Anterior cingulate cortex (tissue), 58 donors: ENCODE results near the gene ZBTB2.

Source experiments
- DNase-seq, 58 donors: peaks; one replicate each; lab custom pipeline; 2025; lab: John Stamatoyannopoulos, UW

ZBTB2 gene

GRCh38 chr6:151391471-151392413, at the start of gene ZBTB2:
Gene ZBTB2 (minus strand): TSS chr6:151391559. CDS start chr6:151373637, 17,922 bp downstream.
- peak in 53 of 58 donors; percentile 26 to 79 (median 56) for DNase-seq

- DNase-seq: peak in 1 of 58 donors; percentile 13
Measured at GRCh38 chr6:151440930-151441329, 49.6 kb upstream of the ZBTB2 start.

- no peak for DNase-seq
Measured at GRCh38 chr6:151440498-151440897, 49.1 kb upstream of the ZBTB2 start.

GRCh38 chr6:151437401-151437800, 46.0 kb upstream of the ZBTB2 start:
- no peak for DNase-seq

- no peak for DNase-seq
Measured at GRCh38 chr6:151436802-151437201, 45.4 kb upstream of the ZBTB2 start.

GRCh38 chr6:151436300-151436699, 44.9 kb upstream of the ZBTB2 start:
- DNase-seq: no peak

- DNase-seq: no peak
Measured at GRCh38 chr6:151434369-151434768, 43.0 kb upstream of the ZBTB2 start.

- DNase-seq: no peak
Measured at GRCh38 chr6:151432651-151433050, 41.3 kb upstream of the ZBTB2 start.

GRCh38 chr6:151431337-151431736, 40.0 kb upstream of the ZBTB2 start:
- no peak for DNase-seq

- no peak for DNase-seq
Measured at GRCh38 chr6:151430886-151431285, 39.5 kb upstream of the ZBTB2 start.

GRCh38 chr6:151428093-151428735, 36.9 kb upstream of the ZBTB2 start:
- DNase-seq: no peak

GRCh38 chr6:151425561-151425960, 34.2 kb upstream of the ZBTB2 start:
- no peak for DNase-seq

- no peak for DNase-seq
Measured at GRCh38 chr6:151422981-151423380, 31.6 kb upstream of the ZBTB2 start.

GRCh38 chr6:151417477-151417876, 26.1 kb upstream of the ZBTB2 start:
- no peak for DNase-seq

GRCh38 chr6:151414641-151415260, 23.4 kb upstream of the ZBTB2 start:
- DNase-seq: no peak

GRCh38 chr6:151413372-151414145, 22.2 kb upstream of the ZBTB2 start:
- no peak for DNase-seq

- no peak for DNase-seq
Measured at GRCh38 chr6:151412909-151413308, 21.6 kb upstream of the ZBTB2 start.

GRCh38 chr6:151409679-151410078, 18.3 kb upstream of the ZBTB2 start:
- DNase-seq: no peak

- no peak for DNase-seq
Measured at GRCh38 chr6:151409260-151409659, 17.9 kb upstream of the ZBTB2 start.

GRCh38 chr6:151408858-151409257, 17.5 kb upstream of the ZBTB2 start:
- no peak for DNase-seq
